ENCODE data around the gene METTL15. TPM values are rescaled to one million over a fixed set of nuclear protein-coding genes. Genes with fewer than 3 reads are reported as not detected.
A peak's percentile ranks its signal among the peaks of the same experiment; 100 is the strongest.
"Not testable (repeated sequence)": the region's sequence is repeated elsewhere in the genome, so short reads cannot be mapped to it uniquely, and the experiment has no call there.

METTL15 gene
- total RNA-seq, 1 donor from 2014 or later = 16.3 TPM

DNA sequence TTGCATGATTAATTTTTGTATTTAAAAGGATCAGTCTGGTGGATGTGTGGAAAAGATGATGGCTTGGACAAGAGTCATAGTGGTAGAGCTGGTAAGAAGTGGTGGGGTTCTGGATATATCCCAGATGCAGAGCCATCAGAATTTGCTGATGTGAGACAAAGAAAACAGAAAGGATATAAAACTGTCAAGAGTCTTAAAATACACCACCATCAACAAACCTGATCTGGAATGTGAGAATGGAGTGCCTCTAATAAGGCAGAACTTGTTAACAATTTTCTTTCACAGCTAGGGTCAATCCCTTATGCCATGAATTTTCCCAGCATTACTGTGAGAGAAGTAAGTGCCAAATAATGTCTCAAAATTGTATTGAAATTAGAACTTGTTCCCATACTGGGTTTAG lies 215.4 kb downstream of the METTL15 start:
- DNase-seq (ENCODE audit: extremely low spot score, unreplicated experiment) = no peak
- H3K9me3 Mint-ChIP-seq (ENCODE audit: unreplicated experiment) = peaks cover 4% of the 10 kb centered on the region

DNA sequence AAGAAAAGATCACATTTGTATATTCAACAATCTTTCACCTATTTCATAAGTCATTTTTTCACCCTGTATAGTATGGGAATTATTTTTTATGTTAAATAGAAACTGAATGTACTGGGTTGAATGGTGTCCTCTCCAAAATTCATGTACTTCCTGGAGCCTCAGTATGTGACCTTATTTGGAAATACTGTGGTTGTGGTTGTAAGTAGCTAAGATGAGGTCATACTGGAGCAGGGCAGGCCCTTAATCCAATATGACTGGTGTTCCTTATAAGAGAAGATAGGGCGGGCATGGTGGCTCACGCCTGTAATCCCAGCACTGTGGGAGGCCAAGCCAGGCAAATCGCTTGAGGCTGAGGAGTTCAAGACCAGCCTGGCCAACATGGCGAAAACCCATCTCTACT lies 224.2 kb downstream of the METTL15 start:
- H3K27me3 Mint-ChIP-seq (ENCODE audit: unreplicated experiment); H3K27ac Mint-ChIP-seq (ENCODE audit: unreplicated experiment); H3K4me1 Mint-ChIP-seq (ENCODE audit: unreplicated experiment); H3K4me3 Mint-ChIP-seq (ENCODE audit: unreplicated experiment); DNase-seq (ENCODE audit: extremely low spot score, unreplicated experiment); H3K9me3 Mint-ChIP-seq (ENCODE audit: unreplicated experiment): not testable (repeated sequence)
- peaks cover 13% of the 10 kb centered on the region for H3K36me3 Mint-ChIP-seq (ENCODE audit: unreplicated experiment)

More for the DNA sequence above, 215.4 kb downstream of the METTL15 start:
- Mint-ChIP-seq H3K27ac (ENCODE audit: unreplicated experiment) (no peak overlapping the region), H3K27me3 (ENCODE audit: unreplicated experiment) (no peaks in the 10 kb centered on the region), H3K36me3 (ENCODE audit: unreplicated experiment) (peaks cover 8% of the 10 kb centered on the region), H3K4me1 (ENCODE audit: unreplicated experiment) (no peaks in the 10 kb centered on the region), H3K4me3 (ENCODE audit: unreplicated experiment) (no peak overlapping the region)
- TF ChIP-seq, protein P1, sequence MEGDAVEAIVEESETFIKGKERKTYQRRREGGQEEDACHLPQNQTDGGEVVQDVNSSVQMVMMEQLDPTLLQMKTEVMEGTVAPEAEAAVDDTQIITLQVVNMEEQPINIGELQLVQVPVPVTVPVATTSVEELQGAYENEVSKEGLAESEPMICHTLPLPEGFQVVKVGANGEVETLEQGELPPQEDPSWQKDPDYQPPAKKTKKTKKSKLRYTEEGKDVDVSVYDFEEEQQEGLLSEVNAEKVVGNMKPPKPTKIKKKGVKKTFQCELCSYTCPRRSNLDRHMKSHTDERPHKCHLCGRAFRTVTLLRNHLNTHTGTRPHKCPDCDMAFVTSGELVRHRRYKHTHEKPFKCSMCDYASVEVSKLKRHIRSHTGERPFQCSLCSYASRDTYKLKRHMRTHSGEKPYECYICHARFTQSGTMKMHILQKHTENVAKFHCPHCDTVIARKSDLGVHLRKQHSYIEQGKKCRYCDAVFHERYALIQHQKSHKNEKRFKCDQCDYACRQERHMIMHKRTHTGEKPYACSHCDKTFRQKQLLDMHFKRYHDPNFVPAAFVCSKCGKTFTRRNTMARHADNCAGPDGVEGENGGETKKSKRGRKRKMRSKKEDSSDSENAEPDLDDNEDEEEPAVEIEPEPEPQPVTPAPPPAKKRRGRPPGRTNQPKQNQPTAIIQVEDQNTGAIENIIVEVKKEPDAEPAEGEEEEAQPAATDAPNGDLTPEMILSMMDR (IDR thresholded peaks at IDR 0.05) = no peak

DNA sequence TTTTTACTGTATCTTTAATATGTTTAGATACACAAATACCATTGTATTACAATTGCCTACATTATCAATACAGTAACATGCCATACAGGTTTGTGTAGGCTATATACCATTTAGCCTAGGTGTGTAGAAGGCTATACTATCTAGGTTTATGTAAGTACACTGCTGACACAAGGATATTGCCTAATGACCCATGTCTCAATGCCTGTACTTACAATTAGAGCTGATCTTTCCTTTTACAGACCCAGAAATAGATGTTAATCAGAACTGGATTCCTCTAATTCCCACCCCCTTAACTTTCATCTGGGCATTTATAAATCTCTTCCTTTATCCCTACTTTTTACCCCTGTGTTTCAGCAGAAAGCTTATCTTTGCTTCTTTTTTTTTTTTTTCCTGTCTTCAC lies 229.5 kb downstream of the METTL15 start:
- Mint-ChIP-seq H3K4me1 (ENCODE audit: unreplicated experiment) (peaks cover 3% of the 10 kb centered on the region), H3K4me3 (ENCODE audit: unreplicated experiment) (no peak overlapping the region), H3K36me3 (ENCODE audit: unreplicated experiment) (peaks cover 10% of the 10 kb centered on the region), H3K9me3 (ENCODE audit: unreplicated experiment) (peaks cover 22% of the 10 kb centered on the region), H3K27me3 (ENCODE audit: unreplicated experiment) (no peaks in the 10 kb centered on the region), H3K27ac (ENCODE audit: unreplicated experiment) (no peak overlapping the region)
- no peak for DNase-seq (ENCODE audit: extremely low spot score, unreplicated experiment)
- TF ChIP-seq, protein P1 (IDR thresholded peaks at IDR 0.05) = no peak

- DNase-seq (ENCODE audit: extremely low spot score, unreplicated experiment) = no peak
- Mint-ChIP-seq H3K27ac (ENCODE audit: unreplicated experiment) (no peak overlapping the region), H3K36me3 (ENCODE audit: unreplicated experiment) (peaks cover 10% of the 10 kb centered on the region), H3K27me3 (ENCODE audit: unreplicated experiment) (no peaks in the 10 kb centered on the region), H3K9me3 (ENCODE audit: unreplicated experiment) (peaks cover 22% of the 10 kb centered on the region), H3K4me3 (ENCODE audit: unreplicated experiment) (no peak overlapping the region), H3K4me1 (ENCODE audit: unreplicated experiment) (peaks cover 10% of the 10 kb centered on the region)
- TF ChIP-seq, protein P1 (IDR thresholded peaks at IDR 0.05) = no peak
Measured at GRCh38 chr11:28338371-28338770, 230.2 kb downstream of the METTL15 start.

DNA sequence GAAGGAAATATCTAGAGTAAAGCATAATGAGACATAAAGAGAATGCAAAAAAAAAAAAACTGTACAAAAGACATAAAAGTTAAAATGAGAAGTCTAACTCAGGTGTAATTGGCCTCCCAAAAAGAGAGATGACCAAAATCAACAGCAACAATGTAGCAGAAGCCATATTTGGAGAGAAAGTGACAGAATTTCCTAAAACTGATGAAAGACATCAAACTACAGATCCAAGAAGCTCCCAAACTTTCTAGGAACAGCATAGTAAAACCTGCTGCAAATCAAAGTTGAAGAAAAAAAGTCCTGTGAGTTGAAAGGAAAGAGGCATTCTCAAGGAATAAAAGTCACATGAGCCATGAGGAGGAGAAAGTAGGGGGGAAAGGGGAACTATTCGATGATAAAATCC lies 231.3 kb downstream of the METTL15 start:
- Mint-ChIP-seq H3K4me3 (ENCODE audit: unreplicated experiment) (no peak overlapping the region), H3K9me3 (ENCODE audit: unreplicated experiment) (peaks cover 22% of the 10 kb centered on the region), H3K4me1 (ENCODE audit: unreplicated experiment) (peaks cover 16% of the 10 kb centered on the region), H3K27ac (ENCODE audit: unreplicated experiment) (no peak overlapping the region), H3K27me3 (ENCODE audit: unreplicated experiment) (no peaks in the 10 kb centered on the region), H3K36me3 (ENCODE audit: unreplicated experiment) (peaks cover 10% of the 10 kb centered on the region)
- DNase-seq (ENCODE audit: extremely low spot score, unreplicated experiment) = no peak
- TF ChIP-seq, protein P1 (IDR thresholded peaks at IDR 0.05) = no peak

GRCh38 chr11:28342716-28343115 lies 234.5 kb downstream of the METTL15 start:
- Mint-ChIP-seq H3K9me3 (ENCODE audit: unreplicated experiment) (peaks cover 22% of the 10 kb centered on the region), H3K4me3 (ENCODE audit: unreplicated experiment) (no peak overlapping the region), H3K27me3 (ENCODE audit: unreplicated experiment) (no peaks in the 10 kb centered on the region), H3K36me3 (ENCODE audit: unreplicated experiment) (peaks cover 10% of the 10 kb centered on the region), H3K27ac (ENCODE audit: unreplicated experiment) (peak overlapping the region; percentile 83), H3K4me1 (ENCODE audit: unreplicated experiment) (peaks cover 21% of the 10 kb centered on the region)
- TF ChIP-seq, protein P1 (IDR thresholded peaks at IDR 0.05) = no peak
- DNase-seq (ENCODE audit: extremely low spot score, unreplicated experiment) = no peak
